GM19193 (cell line): ENCODE data around the gene OR51G2.
"Not testable (repeated sequence)": the region's sequence is repeated elsewhere in the genome, so short reads cannot be mapped to it uniquely, and the experiment has no call there.

Source experiments
- POLR2A ChIP-seq: IDR thresholded peaks from 4 replicates; pipeline ENCODE4 v1.6.1; 2011; ENCODE audit not compliant: insufficient read depth, insufficient read length; ENCODE audit errors: extremely low read depth

The OR51G2 gene

DNA sequence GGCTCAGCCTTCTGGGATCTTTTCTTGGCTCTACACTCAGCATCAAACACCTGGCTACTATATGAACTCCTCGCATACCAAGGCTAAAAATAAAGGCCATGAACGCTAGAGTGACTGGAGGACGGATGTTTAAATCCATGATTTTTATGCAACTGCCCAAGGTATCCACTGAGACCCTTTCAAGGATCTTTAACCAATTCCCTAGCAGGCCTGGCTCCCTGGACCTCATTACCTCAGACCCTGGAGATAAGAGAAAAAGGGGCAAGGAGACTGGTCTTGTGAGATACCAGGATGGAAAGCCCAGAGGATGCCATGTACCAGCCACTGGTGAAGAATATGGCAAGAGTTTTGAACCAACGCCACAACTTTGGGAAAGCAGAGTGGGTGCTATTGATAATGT lies at the start of gene OR51G2:
TSS of gene OR51G2 (minus strand) at position 101 of the 400 bp plus-strand sequence. CDS start 3,687 bp downstream, outside the sequence.
- TF ChIP-seq POLR2A, result no peak

DNA sequence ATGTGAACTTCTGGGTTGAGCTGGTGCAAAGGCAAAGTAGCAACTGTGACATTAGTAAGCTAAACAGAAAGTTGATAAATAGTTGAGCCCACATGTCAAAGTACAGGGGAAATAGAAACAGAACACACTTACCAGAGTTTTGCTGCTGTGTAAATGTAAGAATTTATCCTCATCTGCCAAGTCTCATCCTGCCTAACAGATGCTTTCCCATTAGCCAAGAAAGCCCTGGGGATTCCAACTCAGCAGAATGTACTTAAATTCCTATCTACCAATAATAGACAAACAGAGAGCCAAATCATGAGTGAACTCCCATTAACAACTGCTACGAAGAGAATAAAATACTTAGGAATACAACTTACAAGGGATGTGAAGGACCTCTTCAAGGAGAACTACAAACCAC lies 43.7 kb upstream of the OR51G2 start:
- TF ChIP-seq POLR2A, result no peak

- TF ChIP-seq POLR2A, result no peak
Observed at GRCh38 chr11:4960877-4961276, 41.7 kb upstream of the OR51G2 start.

- TF ChIP-seq POLR2A, result no peak
Observed at GRCh38 chr11:4957396-4957795, 38.2 kb upstream of the OR51G2 start.

DNA sequence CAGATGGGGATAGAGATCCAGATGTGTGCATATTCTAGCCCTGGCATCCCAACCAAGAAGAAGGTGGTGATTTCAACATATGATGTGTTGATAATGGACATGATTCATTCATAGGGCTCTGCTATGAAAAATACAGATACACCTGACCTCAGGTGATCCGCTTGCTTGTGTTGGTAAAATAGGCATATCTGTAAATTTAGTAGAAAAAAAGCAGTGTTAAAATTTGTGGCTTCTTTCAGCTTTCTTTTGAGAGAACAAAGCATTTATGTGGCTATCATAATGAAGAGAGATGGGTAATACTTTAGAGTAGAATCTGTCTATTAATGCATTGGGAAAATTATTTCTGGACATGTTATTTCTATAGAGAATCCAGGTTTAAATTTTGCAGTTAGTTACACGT lies 36.5 kb upstream of the OR51G2 start, which contains the start of gene OR51A2:
TSS of gene OR51A2 (minus strand) at position 101 of the 400 bp plus-strand sequence. CDS start at position 101, 0 bp downstream.
- not testable (repeated sequence) for TF ChIP-seq POLR2A

DNA sequence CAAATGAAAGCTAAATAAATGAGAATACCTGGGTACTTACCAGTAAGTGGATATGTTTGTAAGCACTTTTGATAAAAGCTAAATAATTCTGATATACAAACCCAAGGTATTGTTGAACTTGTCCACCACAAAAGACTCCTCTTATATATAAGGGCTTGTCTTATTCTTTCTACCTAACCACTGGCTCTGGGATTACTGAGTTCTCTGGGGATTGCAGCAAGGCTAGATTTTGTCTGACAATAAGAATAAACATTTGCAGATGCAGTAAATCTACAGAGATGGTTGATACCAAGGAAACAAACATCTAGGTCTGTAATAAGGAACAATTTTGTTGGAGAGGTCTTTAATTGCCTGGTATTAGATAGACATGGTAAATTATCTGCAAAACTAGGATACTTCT lies 28.4 kb upstream of the OR51G2 start, which contains the start of gene OR51A4:
TSS of gene OR51A4 (minus strand) at position 101 of the 400 bp plus-strand sequence. CDS start 505 bp downstream, outside the sequence.
- TF ChIP-seq POLR2A, result no peak

- TF ChIP-seq POLR2A, result no peak
Observed at GRCh38 chr11:4936745-4937144, 17.6 kb upstream of the OR51G2 start.

- TF ChIP-seq POLR2A, result no peak
Observed at GRCh38 chr11:4932751-4933150, 13.6 kb upstream of the OR51G2 start.

DNA sequence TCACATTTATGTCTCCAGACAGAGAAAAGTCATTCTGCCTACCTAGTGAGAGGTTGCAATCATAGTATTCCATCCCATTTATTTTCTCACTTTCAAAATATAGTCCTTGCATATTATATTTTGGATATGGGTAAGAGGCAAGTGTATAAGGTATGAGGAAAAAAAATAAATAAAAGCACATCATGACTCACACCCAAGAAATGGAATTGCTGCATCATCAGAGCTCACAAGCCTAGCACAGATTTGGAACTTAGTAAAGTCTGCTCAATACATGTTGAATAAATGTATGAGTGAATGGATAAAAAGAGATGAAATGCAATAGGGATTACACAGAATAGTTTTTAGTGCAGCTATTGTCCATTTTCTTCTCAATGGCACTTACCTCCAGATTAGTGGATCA lies 7.5 kb upstream of the OR51G2 start:
- no peak for TF ChIP-seq POLR2A

DNA sequence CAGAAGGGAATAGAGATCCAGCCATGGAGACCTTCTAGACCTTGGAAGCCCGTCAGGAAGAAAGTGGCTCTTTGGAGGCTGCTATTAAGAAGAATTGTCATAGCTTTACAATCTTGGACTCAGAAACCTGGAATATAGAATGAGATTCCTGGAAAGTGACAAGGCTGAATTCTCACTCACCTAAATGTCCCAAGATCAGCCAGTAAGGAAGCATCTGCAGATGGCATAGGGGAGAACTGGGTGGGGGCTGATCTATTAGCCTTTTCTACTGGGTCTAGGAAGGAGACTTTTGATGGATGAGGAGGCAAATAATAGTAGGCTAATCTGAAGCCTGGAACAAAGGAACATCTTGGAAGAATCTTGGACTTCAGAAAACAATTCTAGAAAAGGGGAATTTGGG lies 5.1 kb upstream of the OR51G2 start, which contains the start of gene OR51G1:
TSS of gene OR51G1 (minus strand) at position 101 of the 400 bp plus-strand sequence. CDS start at position 101, 0 bp downstream.
- no peak for TF ChIP-seq POLR2A

- no peak for TF ChIP-seq POLR2A
Observed at GRCh38 chr11:4922304-4922703, 3.2 kb upstream of the OR51G2 start.

DNA sequence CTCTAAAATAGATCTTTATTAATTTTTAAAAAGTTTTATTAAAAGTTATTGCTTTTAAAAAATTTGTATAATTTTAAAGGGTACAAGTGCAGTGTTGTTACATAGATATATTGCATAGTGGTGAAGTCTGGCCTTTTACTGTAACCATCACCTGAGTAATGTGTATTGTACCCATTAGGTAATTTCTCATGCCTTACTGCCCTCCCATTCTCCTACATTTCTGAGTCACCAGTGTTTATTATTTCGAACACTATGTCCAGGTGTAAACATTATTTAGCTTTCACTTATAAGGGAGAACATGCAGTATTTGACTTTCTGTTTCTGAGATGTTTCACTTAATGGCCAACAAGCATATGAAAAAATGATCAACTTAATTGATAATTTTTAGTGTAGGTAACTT lies 2.6 kb upstream of the OR51G2 start:
- TF ChIP-seq POLR2A, result no peak

GRCh38 chr11:4916581-4916980 lies 2.6 kb downstream of the OR51G2 start:
- no peak for TF ChIP-seq POLR2A

DNA sequence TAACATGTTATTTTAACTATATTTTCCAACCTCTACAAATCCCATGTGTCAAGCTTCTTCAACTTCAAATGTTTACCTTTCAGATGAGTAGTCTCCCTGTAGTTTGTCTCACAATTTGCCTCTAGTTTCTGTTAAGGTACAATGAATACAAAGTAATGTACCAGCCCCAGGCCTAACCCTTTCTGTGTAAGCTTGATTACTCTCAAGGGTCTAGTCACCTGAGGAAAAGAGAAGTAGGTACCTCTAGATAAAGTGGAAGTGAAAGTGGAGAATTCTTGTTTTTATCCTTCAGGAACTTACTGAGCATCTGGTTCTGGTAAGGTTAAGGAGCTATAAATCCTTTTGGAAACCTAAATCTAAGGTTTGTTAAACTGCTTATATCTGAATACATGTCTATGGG lies 15.7 kb downstream of the OR51G2 start, which contains the start of gene OR51A7:
TSS of gene OR51A7 (plus strand) at position 300 of the 400 bp plus-strand sequence. CDS start 3,587 bp downstream, outside the sequence.
- no peak for TF ChIP-seq POLR2A

GRCh38 chr11:4891996-4892640 lies 27.0 kb downstream of the OR51G2 start:
- no peak for TF ChIP-seq POLR2A

GRCh38 chr11:4890279-4890678 lies 28.9 kb downstream of the OR51G2 start:
- TF ChIP-seq POLR2A, result no peak

DNA sequence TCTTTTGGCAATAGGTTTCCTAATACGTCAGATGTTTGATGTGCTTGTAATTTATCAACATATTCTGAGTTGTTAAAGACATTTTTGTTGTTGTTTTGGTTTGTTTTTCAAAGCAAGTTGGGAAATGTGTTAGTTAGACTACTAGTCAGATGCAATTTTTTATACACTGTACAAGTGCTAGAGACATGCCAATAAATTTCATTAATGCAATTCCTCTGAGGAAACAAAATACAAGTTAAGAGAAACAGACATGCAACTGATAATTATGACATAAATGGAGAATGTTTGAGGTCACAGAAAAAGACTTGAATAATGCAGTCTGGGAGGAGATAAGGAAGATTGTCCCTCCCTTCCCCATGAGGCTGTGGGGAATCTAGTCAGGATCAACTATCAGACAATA lies 31.6 kb downstream of the OR51G2 start:
- no peak for TF ChIP-seq POLR2A

DNA sequence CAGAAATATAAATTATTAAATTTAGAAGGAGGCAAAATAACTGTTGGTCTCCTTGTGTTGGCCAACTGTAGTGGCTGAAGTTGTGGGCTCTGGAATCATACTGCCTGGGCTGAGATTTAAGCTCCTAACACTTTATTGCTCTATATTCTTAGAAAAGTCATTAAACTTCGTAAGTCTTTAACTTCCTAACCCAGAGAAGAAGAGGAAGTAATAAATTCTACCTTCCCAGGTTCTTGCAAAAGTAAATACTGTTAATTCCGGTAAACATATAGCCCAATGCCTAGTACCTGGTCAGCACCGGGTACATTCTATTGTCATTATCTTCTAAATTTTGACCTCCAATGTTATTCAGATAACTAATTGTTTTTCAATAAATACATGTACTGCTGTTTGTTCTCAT lies 33.0 kb downstream of the OR51G2 start:
- TF ChIP-seq POLR2A, result no peak

DNA sequence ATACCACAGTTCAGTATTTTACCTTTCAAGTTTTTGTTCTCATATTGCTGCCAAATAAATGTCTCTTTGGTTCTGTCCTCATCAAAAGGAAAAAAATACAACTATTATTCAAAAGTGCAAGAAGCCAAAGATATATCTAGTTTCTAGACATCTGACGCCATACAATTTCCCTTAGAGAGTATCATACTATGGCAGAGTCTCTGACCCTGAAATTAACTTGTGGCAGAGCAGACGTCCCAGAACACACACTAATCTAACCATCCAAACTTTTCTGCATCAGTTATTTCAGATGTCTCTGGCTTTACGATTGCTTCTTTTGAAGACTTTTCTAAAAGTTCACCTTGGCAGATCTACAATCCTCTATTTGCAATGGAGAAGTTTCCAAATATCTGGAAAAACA lies 34.8 kb downstream of the OR51G2 start:
- TF ChIP-seq POLR2A, result no peak
